ENCODE data around the gene RYR1.

- TF ChIP-seq REST (IDR thresholded peaks at IDR 0.05; ENCODE audit: insufficient replicate concordance, low read depth) = no peak
- TF ChIP-seq, protein P1, sequence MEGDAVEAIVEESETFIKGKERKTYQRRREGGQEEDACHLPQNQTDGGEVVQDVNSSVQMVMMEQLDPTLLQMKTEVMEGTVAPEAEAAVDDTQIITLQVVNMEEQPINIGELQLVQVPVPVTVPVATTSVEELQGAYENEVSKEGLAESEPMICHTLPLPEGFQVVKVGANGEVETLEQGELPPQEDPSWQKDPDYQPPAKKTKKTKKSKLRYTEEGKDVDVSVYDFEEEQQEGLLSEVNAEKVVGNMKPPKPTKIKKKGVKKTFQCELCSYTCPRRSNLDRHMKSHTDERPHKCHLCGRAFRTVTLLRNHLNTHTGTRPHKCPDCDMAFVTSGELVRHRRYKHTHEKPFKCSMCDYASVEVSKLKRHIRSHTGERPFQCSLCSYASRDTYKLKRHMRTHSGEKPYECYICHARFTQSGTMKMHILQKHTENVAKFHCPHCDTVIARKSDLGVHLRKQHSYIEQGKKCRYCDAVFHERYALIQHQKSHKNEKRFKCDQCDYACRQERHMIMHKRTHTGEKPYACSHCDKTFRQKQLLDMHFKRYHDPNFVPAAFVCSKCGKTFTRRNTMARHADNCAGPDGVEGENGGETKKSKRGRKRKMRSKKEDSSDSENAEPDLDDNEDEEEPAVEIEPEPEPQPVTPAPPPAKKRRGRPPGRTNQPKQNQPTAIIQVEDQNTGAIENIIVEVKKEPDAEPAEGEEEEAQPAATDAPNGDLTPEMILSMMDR (IDR thresholded peaks at IDR 0.05; ENCODE audit: insufficient read depth, low read length) = no peak
Measured at GRCh38 chr19:38539751-38540150, 106.3 kb downstream of the RYR1 start.

All from HL-60 (cell line).